ENCODE measurements around the gene STAP2. TPM values are rescaled to one million over a fixed set of nuclear protein-coding genes. Genes with fewer than 3 reads are reported as not detected.

The STAP2 gene
- total RNA-seq, result 3.1 and 5.5 TPM in 2 replicates

GRCh38 chr19:4338441-4339355 lies at the start of gene STAP2:
STAP2 (minus strand) TSS chr19:4338827; CDS start chr19:4338753, 74 bp downstream.

GRCh38 chr19:4343370-4344307 lies 5.0 kb upstream of the STAP2 start, which contains the start of gene MPND:
MPND (plus strand) TSS chr19:4343562; CDS start chr19:4343594, 32 bp downstream.

GRCh38 chr19:4304538-4305256 lies 33.9 kb downstream of the STAP2 start, which contains the start of gene FSD1:
FSD1 (plus strand) TSS chr19:4304598; CDS start chr19:4304747, 149 bp downstream.

GRCh38 chr19:4302243-4302640 lies 36.4 kb downstream of the STAP2 start, which contains the start of gene TMIGD2:
TMIGD2 (minus strand) TSS chr19:4302389; CDS start chr19:4302385, 4 bp downstream.

GRCh38 chr19:4278419-4279266 lies 60.0 kb downstream of the STAP2 start, which contains the start of gene SHD:
SHD (plus strand) TSS chr19:4279266; CDS start chr19:4280064, 798 bp downstream.

Other genes with a start within 250 kb of the STAP2 start
- gene MAP2K2, start 214.7 kb downstream of the STAP2 start, total RNA-seq, result 161 and 218 TPM in 2 replicates
- gene CREB3L3, start 185.2 kb downstream of the STAP2 start, total RNA-seq, result not detected in 2 replicates
- 19.7 and 27.3 TPM in 2 replicates for gene SIRT6, start 156.3 kb downstream of the STAP2 start, total RNA-seq
- 0.14 and 0.66 TPM in 2 replicates for gene ANKRD24, start 156.1 kb downstream of the STAP2 start, total RNA-seq
- gene EBI3, start 109.3 kb downstream of the STAP2 start, total RNA-seq, result 1.3 and 1.7 TPM in 2 replicates
- gene YJU2, start 91.7 kb downstream of the STAP2 start, total RNA-seq, result 19.8 and 24.9 TPM in 2 replicates
- not detected in 2 replicates for gene SHD, start 59.6 kb downstream of the STAP2 start, total RNA-seq
- not detected in 2 replicates for gene TMIGD2, start 36.4 kb downstream of the STAP2 start, total RNA-seq
- 3.3 and 10.0 TPM in 2 replicates for gene FSD1, start 34.2 kb downstream of the STAP2 start, total RNA-seq
- 2.9 and 9.2 TPM in 2 replicates for gene MPND, start 4.7 kb upstream of the STAP2 start, total RNA-seq
- gene SH3GL1, start 61.7 kb upstream of the STAP2 start, total RNA-seq, result 60.6 and 137 TPM in 2 replicates
- 3.5 and 36.8 TPM in 2 replicates for gene CHAF1A, start 63.8 kb upstream of the STAP2 start, total RNA-seq
- gene UBXN6, start 119.0 kb upstream of the STAP2 start, total RNA-seq, result 97.2 and 170 TPM in 2 replicates
- 62.3 and 67.0 TPM in 2 replicates for gene HDGFL2, start 133.5 kb upstream of the STAP2 start, total RNA-seq
- under 0.01 TPM in 2 replicates for gene PLIN4, start 179.7 kb upstream of the STAP2 start, total RNA-seq
- gene PLIN5, start 196.4 kb upstream of the STAP2 start, total RNA-seq, result under 0.01 TPM in 1 of 2 replicates, not detected in the other
- under 0.01 TPM in 1 of 2 replicates, not detected in the other for gene LRG1, start 201.2 kb upstream of the STAP2 start, total RNA-seq
- 0.43 and 1.3 TPM in 2 replicates for gene SEMA6B, start 220.9 kb upstream of the STAP2 start, total RNA-seq